ENCODE results near the gene RAB44.

RAB44 gene

GRCh38 chr6:36769676-36770499 lies 72.3 kb downstream of the RAB44 start:
- DNase-seq (ENCODE audit: low read depth), result no peak
- TF ChIP-seq CTCF (conservative IDR thresholded peaks at IDR 0.05; ENCODE audit: low read depth, low read length), result no peak
- H3K4me3 ChIP-seq (ENCODE audit: low read length), result no peak overlapping the region

GRCh38 chr6:36771145-36771544 lies 73.5 kb downstream of the RAB44 start:
- no peak overlapping the region for H3K4me3 ChIP-seq (ENCODE audit: low read length)
- TF ChIP-seq CTCF (conservative IDR thresholded peaks at IDR 0.05; ENCODE audit: low read depth, low read length), result no peak
- DNase-seq (ENCODE audit: low read depth), result no peak

- DNase-seq (ENCODE audit: low read depth), result no peak
- TF ChIP-seq CTCF (conservative IDR thresholded peaks at IDR 0.05; ENCODE audit: low read depth, low read length), result no peak
- no peak overlapping the region for H3K4me3 ChIP-seq (ENCODE audit: low read length)
These were observed 74.8 kb downstream of the RAB44 start for GRCh38 chr6:36772397-36772796.

- H3K4me3 ChIP-seq (ENCODE audit: low read length), result no peak overlapping the region
- no peak for DNase-seq (ENCODE audit: low read depth)
- TF ChIP-seq CTCF (conservative IDR thresholded peaks at IDR 0.05; ENCODE audit: low read depth, low read length), result no peak
These were observed 76.7 kb downstream of the RAB44 start for GRCh38 chr6:36774331-36774730.

GRCh38 chr6:36776167-36776566 lies 78.5 kb downstream of the RAB44 start:
- no peak for TF ChIP-seq CTCF (conservative IDR thresholded peaks at IDR 0.05; ENCODE audit: low read depth, low read length)
- DNase-seq (ENCODE audit: low read depth), result no peak
- H3K4me3 ChIP-seq (ENCODE audit: low read length), result no peak overlapping the region

GRCh38 chr6:36777801-36778200 lies 80.2 kb downstream of the RAB44 start:
- DNase-seq (ENCODE audit: low read depth), result no peak
- H3K4me3 ChIP-seq (ENCODE audit: low read length), result no peak overlapping the region
- no peak for TF ChIP-seq CTCF (conservative IDR thresholded peaks at IDR 0.05; ENCODE audit: low read depth, low read length)

GRCh38 chr6:36779227-36779626 lies 81.6 kb downstream of the RAB44 start:
- DNase-seq (ENCODE audit: low read depth), result no peak
- H3K4me3 ChIP-seq (ENCODE audit: low read length), result no peak overlapping the region
- TF ChIP-seq CTCF (conservative IDR thresholded peaks at IDR 0.05; ENCODE audit: low read depth, low read length), result no peak
